PC-9 (cell line): ENCODE data around the gene DNM3. TPM values are rescaled to one million over a fixed set of nuclear protein-coding genes. Genes with fewer than 3 reads are reported as not detected.
A peak's percentile ranks its signal among the peaks of the same experiment; 100 is the strongest.

Source experiments
- BruUV-seq: library from RNA; stranded (reverse); fragments of 400-500 nt; replicated peaks from 2 replicates; lab custom pipeline; 2021; lab: Mats Ljungman, UMichigan
- CTCF ChIA-PET: fragments of 300-600 bp; sonication (Branson Sonifier 250); formaldehyde crosslinking; loops from one replicate; lab custom pipeline; 2022; ENCODE audit warnings: antibody characterized with exemption; lab: Charles Lee
- POLR2A ChIA-PET: fragments of 300-600 bp; sonication (Branson Sonifier 250); formaldehyde crosslinking; loops from one replicate; lab custom pipeline; 2022; ENCODE audit warnings: antibody characterized with exemption; ENCODE audit not compliant: unreplicated experiment; lab: Charles Lee
- DNase-seq, 2 experiments: peaks; one replicate each; pipeline versions ENCODE4 v3.0.0 to v3.0.0-alpha.2; 2015 to 2022; ENCODE audit warnings: mixed read lengths in 1 of 2
- H2AFZ ChIP-seq: fragments of 200-600 bp; sonication (generic); 2 replicates; pipeline ENCODE4 v1.8.1; 2017; ENCODE audit warnings: antibody characterized with exemption
- H3F3A ChIP-seq: fragments of 200-600 bp; sonication (generic); 2 replicates; pipeline ENCODE4 v1.8.1; 2017; ENCODE audit warnings: antibody characterized with exemption, mild to moderate bottlenecking, low read depth; ENCODE audit not compliant: insufficient read depth
- H3K27ac ChIP-seq: fragments of 200-600 bp; sonication (generic); 2 replicates; pipeline ENCODE4 v1.6.1; 2016; ENCODE audit warnings: mixed run types
- H3K27me3 ChIP-seq: fragments of 200-600 bp; sonication (generic); 2 replicates; pipeline ENCODE4 v1.6.1; 2016; ENCODE audit warnings: low read depth, mixed run types; ENCODE audit not compliant: insufficient read depth
- H3K36me3 ChIP-seq: fragments of 200-600 bp; sonication (generic); 2 replicates; pipeline ENCODE4 v1.6.1; 2016; ENCODE audit warnings: low read depth, mixed run types
- H3K4me1 ChIP-seq: fragments of 200-600 bp; sonication (generic); replicated peaks from 2 replicates; pipeline ENCODE4 v1.6.1; 2016; ENCODE audit warnings: mixed run types; ENCODE audit not compliant: insufficient read depth
- H3K4me2 ChIP-seq: fragments of 200-600 bp; sonication (generic); 2 replicates; pipeline ENCODE4 v1.6.1; 2017; ENCODE audit warnings: mixed run types
- H3K4me3 ChIP-seq: fragments of 200-600 bp; sonication (generic); 2 replicates; pipeline ENCODE4 v1.6.1; 2016; ENCODE audit warnings: mixed run types
- H3K79me2 ChIP-seq: fragments of 200-600 bp; sonication (generic); 2 replicates; pipeline ENCODE4 v1.6.1; 2017; ENCODE audit warnings: low read depth, mixed run types
- H3K9me2 ChIP-seq: fragments of 200-600 bp; sonication (generic); 2 replicates; pipeline ENCODE4 v1.8.1; 2017; ENCODE audit warnings: mild to moderate bottlenecking; ENCODE audit not compliant: insufficient read depth
- H3K9me3 ChIP-seq: fragments of 200-600 bp; sonication (generic); 2 replicates; pipeline ENCODE4 v1.8.1; 2016; ENCODE audit warnings: low read depth; ENCODE audit not compliant: insufficient read depth
- H4K20me1 ChIP-seq: fragments of 200-600 bp; sonication (generic); 2 replicates; pipeline ENCODE4 v1.8.1; 2017; ENCODE audit not compliant: insufficient read depth
- CTCF ChIP-seq: fragments of 200-600 bp; sonication (generic); conservative IDR thresholded peaks from 2 replicates; pipeline ENCODE4 v1.6.1; 2017; ENCODE audit warnings: mixed run types, antibody characterized with exemption, mild to moderate bottlenecking, moderate library complexity
- EZH2 ChIP-seq: fragments of 200-600 bp; sonication (generic); IDR thresholded peaks from 2 replicates; pipeline ENCODE4 v1.8.0; 2017; ENCODE audit warnings: antibody characterized with exemption, low read depth
- intact Hi-C: fragments of 100-400 bp; cut with micrococcal nuclease; formaldehyde crosslinking; loops from one replicate; pipeline ENCODE4 v1.10.0; 2022; ENCODE audit not compliant: unreplicated experiment
- total RNA-seq: library from RNA; stranded (reverse); gene quantifications from 2 replicates; pipeline ENCODE4 v1.2.3, GENCODE V29; 2021

Gene DNM3
- total RNA-seq, 1 experiment from 2014 or later: 1.7 TPM

GRCh38 chr1:172089768-172090510 is 248.6 kb downstream of the DNM3 start:
- no peak overlapping the region for H3K27ac ChIP-seq
- CTCF ChIA-PET: no interaction called here

GRCh38 chr1:172090511-172090817 is 249.2 kb downstream of the DNM3 start:
- no peaks in the 10 kb centered on the region for H3K4me1 ChIP-seq
- H4K20me1 ChIP-seq: no peaks in the 10 kb centered on the region
- ChIA-PET CTCF (no interaction called here), POLR2A (no interaction called here)
- no peaks in the 10 kb centered on the region for H3K9me2 ChIP-seq
- no TSS peak for BruUV-seq
- intact Hi-C loops: loop anchor here (5.0 kb wide), 1 partner anchor 307 kb away; no protein-coding TSS in a partner anchor
- H3K4me3 ChIP-seq: no peak overlapping the region
- DNase-seq: no peak
- no peaks in the 10 kb centered on the region for H3F3A ChIP-seq
- no peaks in the 10 kb centered on the region for H3K9me3 ChIP-seq
- TF ChIP-seq CTCF: no peak; the same call in 1 of the 2 replicates
- no peak for TF ChIP-seq EZH2
- no peak overlapping the region for H2AFZ ChIP-seq
- no peaks in the 10 kb centered on the region for H3K27me3 ChIP-seq
- no peaks in the 10 kb centered on the region for H3K79me2 ChIP-seq
- H3K36me3 ChIP-seq: no peaks in the 10 kb centered on the region
- H3K27ac ChIP-seq: no peak overlapping the region
- no peak overlapping the region for H3K4me2 ChIP-seq

More at GRCh38 chr1:172089768-172090510, 248.6 kb downstream of the DNM3 start:
- Histone ChIP-seq H3K79me2 (no peaks in the 10 kb centered on the region), H2AFZ (no peak overlapping the region), H4K20me1 (no peaks in the 10 kb centered on the region), H3F3A (no peaks in the 10 kb centered on the region), H3K36me3 (no peaks in the 10 kb centered on the region), H3K4me1 (no peaks in the 10 kb centered on the region), H3K27me3 (no peaks in the 10 kb centered on the region), H3K4me2 (no peak overlapping the region), H3K9me2 (no peaks in the 10 kb centered on the region), H3K9me3 (no peaks in the 10 kb centered on the region), H3K4me3 (no peak overlapping the region)
- POLR2A ChIA-PET: no interaction called here
- peak in 1 of 2 experiments; percentile 3 for DNase-seq
- intact Hi-C loops: loop anchor here (5.0 kb wide), 1 partner anchor 307 kb away; no protein-coding TSS in a partner anchor
- TF ChIP-seq CTCF: peak; percentile 49
- TF ChIP-seq EZH2: no peak
- no TSS peak for BruUV-seq

DNA sequence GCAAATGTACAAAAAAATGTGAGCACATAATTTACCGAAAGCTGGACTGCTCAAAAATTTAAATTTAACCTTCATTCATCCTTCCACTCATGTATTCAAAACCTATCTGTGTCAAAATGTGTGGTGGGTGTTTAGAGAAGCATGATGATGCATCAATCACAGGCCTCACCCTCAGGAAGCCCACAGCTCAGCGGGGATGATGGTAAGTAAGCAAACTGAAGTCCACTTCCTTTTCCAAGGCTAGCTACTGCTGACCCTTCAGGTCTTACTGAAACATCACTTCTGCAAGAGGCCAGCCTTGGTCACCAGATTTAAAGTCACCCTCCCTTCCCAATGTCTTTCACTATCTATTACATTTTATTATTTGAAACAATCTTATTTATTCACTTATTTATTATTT is 254.5 kb downstream of the DNM3 start:
- Histone ChIP-seq H3K27me3 (no peaks in the 10 kb centered on the region), H4K20me1 (no peaks in the 10 kb centered on the region), H3K4me2 (no peak overlapping the region), H3K27ac (no peak overlapping the region), H3F3A (no peaks in the 10 kb centered on the region), H3K9me3 (no peaks in the 10 kb centered on the region), H3K36me3 (no peaks in the 10 kb centered on the region), H3K9me2 (no peaks in the 10 kb centered on the region), H3K4me1 (no peaks in the 10 kb centered on the region), H2AFZ (no peak overlapping the region), H3K79me2 (no peaks in the 10 kb centered on the region), H3K4me3 (no peak overlapping the region)
- CTCF ChIA-PET: no interaction called here
- POLR2A ChIA-PET: no interaction called here
- DNase-seq: no peak
- no TSS peak for BruUV-seq
- intact Hi-C loops: no loop called here
- TF ChIP-seq CTCF: no peak
- TF ChIP-seq EZH2: no peak
